A673 (cell line): Measurements from ENCODE around the gene APOBEC3F. TPM values are rescaled to one million over a fixed set of nuclear protein-coding genes. Genes with fewer than 3 reads are reported as not detected.
"Not testable (repeated sequence)": the region's sequence is repeated elsewhere in the genome, so short reads cannot be mapped to it uniquely, and the experiment has no call there.

Experiments
- BruUV-seq: library from RNA; stranded (reverse); fragments of 400-500 nt; replicated peaks from 2 replicates; lab custom pipeline; 2021; lab: Mats Ljungman, UMichigan
- CTCF ChIA-PET: fragments of 300-600 bp; sonication (Branson Sonifier 250); formaldehyde crosslinking; loops from one replicate; lab custom pipeline; 2022; ENCODE audit warnings: antibody characterized with exemption; lab: Charles Lee
- POLR2A ChIA-PET: fragments of 300-600 bp; sonication (Branson Sonifier 250); formaldehyde crosslinking; loops from one replicate; lab custom pipeline; 2022; ENCODE audit warnings: antibody characterized with exemption; ENCODE audit not compliant: low non-redundant PET; lab: Charles Lee
- DNase-seq: peaks from one replicate; pipeline ENCODE4 v3.0.0-alpha.2; 2015; ENCODE audit warnings: low spot score
- H3K27ac ChIP-seq: fragments of 200-600 bp; sonication (generic); 2 replicates; pipeline ENCODE4 v1.5.1; 2016; ENCODE audit warnings: mixed run types, low read depth, mild to moderate bottlenecking, mixed read lengths, antibody characterized with exemption, low read length; ENCODE audit not compliant: poor library complexity, severe bottlenecking
- H3K27me3 ChIP-seq: fragments of 200-600 bp; sonication (generic); replicated peaks from 2 replicates; pipeline ENCODE4 v1.6.1; 2017; ENCODE audit warnings: mixed run types, low read depth, mild to moderate bottlenecking, mixed read lengths, antibody characterized with exemption, low read length; ENCODE audit not compliant: insufficient read depth, poor library complexity
- H3K36me3 ChIP-seq: fragments of 200-600 bp; sonication (generic); 2 replicates; pipeline ENCODE4 v1.6.1; 2016; ENCODE audit warnings: mixed run types, mild to moderate bottlenecking, mixed read lengths, antibody characterized with exemption, low read length; ENCODE audit not compliant: insufficient read depth, poor library complexity, severe bottlenecking
- H3K4me1 ChIP-seq: fragments of 200-600 bp; sonication (generic); 2 replicates; pipeline ENCODE4 v1.6.1; 2017; ENCODE audit warnings: mixed run types, mild to moderate bottlenecking, mixed read lengths, antibody characterized with exemption, low read length; ENCODE audit not compliant: insufficient read depth, poor library complexity, severe bottlenecking
- H3K4me3 ChIP-seq: fragments of 200-600 bp; sonication (generic); 2 replicates; pipeline ENCODE4 v1.5.1; 2016; ENCODE audit warnings: low read depth, mixed run types, mild to moderate bottlenecking, mixed read lengths, low read length; ENCODE audit not compliant: poor library complexity, severe bottlenecking
- H3K9me3 ChIP-seq: fragments of 200-600 bp; sonication (generic); 2 replicates; pipeline ENCODE4 v1.6.1; 2016; ENCODE audit warnings: mixed run types, low read depth, mild to moderate bottlenecking, mixed read lengths, antibody characterized with exemption, low read length; ENCODE audit not compliant: poor library complexity, severe bottlenecking
- EZH2 ChIP-seq: fragments of 200-600 bp; sonication (generic); IDR thresholded peaks from 2 replicates; pipeline ENCODE4 v1.6.1; 2017; ENCODE audit warnings: borderline replicate concordance, low read depth, mild to moderate bottlenecking, mixed read lengths, antibody characterized with exemption, low read length; ENCODE audit not compliant: poor library complexity, severe bottlenecking
- intact Hi-C: fragments of 100-400 bp; cut with micrococcal nuclease; formaldehyde crosslinking; loops from one replicate; pipeline ENCODE4 v1.10.0; 2022; ENCODE audit not compliant: unreplicated experiment
- total RNA-seq: library from RNA; stranded (reverse); gene quantifications from 2 replicates; pipeline ENCODE4 v1.2.3, GENCODE V29; 2021
- TF ChIP-seq, protein P1 (sequence below): fragments of 300-800, 200-600 bp; sonication (generic); conservative IDR thresholded peaks from 2 replicates; pipeline ENCODE4 v1.5.1; 2017; ENCODE audit warnings: low read depth, mild to moderate bottlenecking, antibody characterized with exemption, low read length, moderate library complexity, mixed read lengths

The APOBEC3F gene
- total RNA-seq, 1 experiment from 2014 or later, result 4.5 TPM

DNA sequence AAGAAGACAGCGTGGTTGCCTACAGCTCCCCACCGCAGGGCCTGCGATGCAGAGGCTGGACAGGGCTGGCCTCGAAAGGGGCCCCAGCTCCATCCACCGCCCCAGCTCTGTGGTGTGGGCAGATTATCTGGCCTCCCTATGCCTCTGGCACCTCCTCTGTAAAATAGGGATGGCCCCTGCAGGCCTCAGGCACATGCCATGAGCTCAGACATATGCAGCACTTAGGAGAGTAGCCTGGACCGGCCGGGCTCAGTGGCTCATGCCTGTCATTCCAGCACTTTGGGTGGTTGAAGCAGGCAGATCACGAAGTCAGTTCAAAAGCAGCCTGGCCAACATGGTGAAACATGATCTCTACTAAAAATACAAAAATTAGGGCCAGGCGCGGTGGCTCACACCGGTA lies 12.4 kb upstream of the APOBEC3F start:
- BruUV-seq, result no TSS peak
- TF ChIP-seq EZH2, result no peak
- TF ChIP-seq, protein P1, sequence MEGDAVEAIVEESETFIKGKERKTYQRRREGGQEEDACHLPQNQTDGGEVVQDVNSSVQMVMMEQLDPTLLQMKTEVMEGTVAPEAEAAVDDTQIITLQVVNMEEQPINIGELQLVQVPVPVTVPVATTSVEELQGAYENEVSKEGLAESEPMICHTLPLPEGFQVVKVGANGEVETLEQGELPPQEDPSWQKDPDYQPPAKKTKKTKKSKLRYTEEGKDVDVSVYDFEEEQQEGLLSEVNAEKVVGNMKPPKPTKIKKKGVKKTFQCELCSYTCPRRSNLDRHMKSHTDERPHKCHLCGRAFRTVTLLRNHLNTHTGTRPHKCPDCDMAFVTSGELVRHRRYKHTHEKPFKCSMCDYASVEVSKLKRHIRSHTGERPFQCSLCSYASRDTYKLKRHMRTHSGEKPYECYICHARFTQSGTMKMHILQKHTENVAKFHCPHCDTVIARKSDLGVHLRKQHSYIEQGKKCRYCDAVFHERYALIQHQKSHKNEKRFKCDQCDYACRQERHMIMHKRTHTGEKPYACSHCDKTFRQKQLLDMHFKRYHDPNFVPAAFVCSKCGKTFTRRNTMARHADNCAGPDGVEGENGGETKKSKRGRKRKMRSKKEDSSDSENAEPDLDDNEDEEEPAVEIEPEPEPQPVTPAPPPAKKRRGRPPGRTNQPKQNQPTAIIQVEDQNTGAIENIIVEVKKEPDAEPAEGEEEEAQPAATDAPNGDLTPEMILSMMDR, result no peak
- ChIA-PET POLR2A (no interaction called here), CTCF (no interaction called here)
- H3K36me3 ChIP-seq, result no peaks in the 10 kb centered on the region
- no peak overlapping the region for H3K4me3 ChIP-seq
- no peaks in the 10 kb centered on the region for H3K27me3 ChIP-seq
- DNase-seq, result no peak
- no peak overlapping the region for H3K27ac ChIP-seq
- intact Hi-C loops, result no loop called here
- H3K9me3 ChIP-seq, result no peaks in the 10 kb centered on the region
- no peaks in the 10 kb centered on the region for H3K4me1 ChIP-seq

DNA sequence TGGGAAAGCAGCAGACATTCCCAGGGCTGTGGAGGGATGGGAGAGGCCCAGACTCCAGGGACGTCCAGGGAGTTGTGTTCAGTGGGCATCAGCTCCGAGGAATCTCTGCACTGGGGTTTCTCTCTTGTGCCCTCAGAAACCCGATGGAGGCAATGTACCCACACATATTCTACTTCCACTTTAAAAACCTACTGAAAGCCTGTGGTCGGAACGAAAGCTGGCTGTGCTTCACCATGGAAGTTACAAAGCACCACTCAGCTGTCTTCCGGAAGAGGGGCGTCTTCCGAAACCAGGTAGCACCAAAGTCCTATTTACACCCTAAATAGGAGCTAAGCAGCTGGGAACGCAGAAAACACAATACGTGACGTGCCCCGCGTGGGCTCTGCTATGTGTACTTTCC lies 11.4 kb upstream of the APOBEC3F start:
- intact Hi-C loops, result no loop called here
- Histone ChIP-seq H3K4me3 (no peak overlapping the region), H3K4me1 (no peaks in the 10 kb centered on the region), H3K9me3 (no peaks in the 10 kb centered on the region), H3K36me3 (no peaks in the 10 kb centered on the region), H3K27ac (no peak overlapping the region), H3K27me3 (no peaks in the 10 kb centered on the region)
- TF ChIP-seq, protein P1, result no peak
- no peak for TF ChIP-seq EZH2
- BruUV-seq, result no TSS peak
- no peak for DNase-seq
- CTCF ChIA-PET, result no interaction called here
- POLR2A ChIA-PET, result no interaction called here

DNA sequence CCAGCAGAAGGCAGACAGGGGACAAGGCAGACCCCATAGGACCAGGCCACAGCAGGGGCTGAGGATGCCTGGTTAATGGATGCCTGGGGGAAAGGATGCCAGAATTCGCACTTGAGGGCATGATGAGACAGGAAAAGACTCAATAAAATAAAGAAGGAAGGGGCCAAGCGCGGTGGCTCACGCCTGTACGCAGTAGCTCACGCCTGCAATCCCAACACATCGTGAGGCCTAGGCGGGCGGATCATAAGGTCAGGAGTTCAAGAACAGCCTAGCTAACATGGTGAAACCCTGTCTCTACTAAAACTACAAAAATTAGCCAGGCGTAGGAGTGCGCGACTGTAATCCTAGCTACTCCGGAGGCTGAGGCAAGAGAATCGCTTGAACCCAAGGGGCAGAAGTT lies 10.0 kb upstream of the APOBEC3F start:
- BruUV-seq, result no TSS peak
- no peaks in the 10 kb centered on the region for H3K27me3 ChIP-seq
- no peaks in the 10 kb centered on the region for H3K4me1 ChIP-seq
- no peak overlapping the region for H3K4me3 ChIP-seq
- intact Hi-C loops, result no loop called here
- H3K27ac ChIP-seq, result no peak overlapping the region
- no peaks in the 10 kb centered on the region for H3K9me3 ChIP-seq
- H3K36me3 ChIP-seq, result no peaks in the 10 kb centered on the region
- CTCF ChIA-PET, result no interaction called here
- DNase-seq, result no peak
- POLR2A ChIA-PET, result no interaction called here
- no peak for TF ChIP-seq EZH2
- TF ChIP-seq, protein P1, result no peak

DNA sequence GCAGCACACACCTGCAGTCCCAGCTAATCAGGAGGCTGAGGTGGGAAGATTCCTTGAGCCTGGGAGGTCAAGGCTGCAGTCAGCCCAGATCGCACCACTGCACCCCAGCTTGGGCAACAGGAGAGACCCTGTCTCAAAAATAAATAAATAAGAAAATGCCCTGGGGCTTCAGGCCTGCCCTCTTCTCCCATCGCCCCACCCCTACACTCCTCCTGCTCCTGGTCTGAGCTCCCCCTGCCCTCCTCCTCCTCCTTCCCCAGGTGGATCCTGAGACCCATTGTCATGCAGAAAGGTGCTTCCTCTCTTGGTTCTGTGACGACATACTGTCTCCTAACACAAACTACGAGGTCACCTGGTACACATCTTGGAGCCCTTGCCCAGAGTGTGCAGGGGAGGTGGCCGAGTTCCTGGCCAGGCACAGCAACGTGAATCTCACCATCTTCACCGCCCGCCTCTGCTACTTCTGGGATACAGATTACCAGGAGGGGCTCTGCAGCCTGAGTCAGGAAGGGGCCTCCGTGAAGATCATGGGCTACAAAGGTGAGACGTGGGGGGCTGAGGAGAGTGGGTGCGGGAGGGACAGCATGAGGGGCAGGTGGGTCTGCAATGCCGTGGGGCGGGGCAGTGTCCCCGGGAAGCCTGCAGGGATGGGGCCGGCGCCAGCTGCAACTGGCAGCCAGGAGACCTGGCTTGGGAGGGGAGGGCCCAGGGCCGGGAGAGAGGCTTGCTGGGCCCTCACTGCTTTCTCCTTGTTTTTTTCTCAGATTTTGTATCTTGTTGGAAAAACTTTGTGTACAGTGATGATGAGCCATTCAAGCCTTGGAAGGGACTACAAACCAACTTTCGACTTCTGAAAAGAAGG lies 9.0 kb upstream of the APOBEC3F start:
- H3K4me1 ChIP-seq, BruUV-seq, H3K9me3 ChIP-seq, DNase-seq, CTCF ChIA-PET, H3K4me3 ChIP-seq, intact Hi-C loops, H3K27me3 ChIP-seq, H3K36me3 ChIP-seq, H3K27ac ChIP-seq: not testable (repeated sequence)
- POLR2A ChIA-PET, result interaction anchor here (0.7 kb wide), 1 partner anchor 148 kb away, joined by 8 read pairs; no protein-coding TSS in a partner anchor

DNA sequence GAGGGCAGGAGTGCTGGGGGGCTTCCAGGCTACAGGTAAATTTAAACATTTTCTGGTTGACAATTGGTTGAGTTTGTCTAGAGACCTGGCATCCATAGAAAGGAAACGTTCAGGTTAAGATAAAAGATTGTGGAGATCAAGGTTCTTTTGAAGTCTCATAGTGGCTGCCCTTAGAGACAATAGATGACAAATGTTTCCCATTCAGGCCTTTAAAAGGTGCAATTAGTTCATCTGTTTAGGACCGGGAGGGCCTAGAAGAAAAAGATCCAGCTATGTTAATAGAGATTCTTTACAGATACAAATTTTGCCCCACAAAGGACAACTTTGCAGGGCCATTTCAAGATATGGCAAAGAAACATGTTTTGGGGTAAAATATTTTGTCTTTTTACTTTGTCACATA lies 3.6 kb upstream of the APOBEC3F start:
- POLR2A ChIA-PET, CTCF ChIA-PET, DNase-seq, H3K4me3 ChIP-seq, H3K36me3 ChIP-seq, H3K9me3 ChIP-seq, BruUV-seq, intact Hi-C loops, H3K27ac ChIP-seq, H3K27me3 ChIP-seq: not testable (repeated sequence)
- H3K4me1 ChIP-seq, result peaks cover 14% of the 10 kb centered on the region
